OCI-LY7 (cell line): ENCODE data around the gene TGFBR3.

Experiments used
- CTCF ChIP-seq: fragments of 200-600 bp; sonication (generic); conservative IDR thresholded peaks from 2 replicates; pipeline ENCODE4 v1.5.1; 2014; ENCODE audit warnings: mild to moderate bottlenecking, antibody characterized with exemption, low read length, moderate library complexity, mixed read lengths
- EZH2phosphoT487 ChIP-seq: fragments of 200-600 bp; sonication (generic); IDR thresholded peaks from 2 replicates; pipeline ENCODE4 v1.6.1; 2018; ENCODE audit warnings: low read depth, borderline replicate concordance, mild to moderate bottlenecking, mixed run types, antibody characterized with exemption, low read length, moderate library complexity, mixed read lengths

- TF ChIP-seq CTCF (no peak), EZH2phosphoT487 (no peak)
Observed at GRCh38 chr1:91672601-91673161, 213.3 kb downstream of the TGFBR3 start.
